K562 (cell line): ENCODE measurements around the gene TXN2. TPM values are rescaled to one million over a fixed set of nuclear protein-coding genes. Genes with fewer than 3 reads are reported as not detected.

Experiments used
- ATAC-seq: fragments of 200-7000 bp; cut with Tn5 transposase; 3 replicates; pipeline ENCODE4 v1.9.1; 2020; ENCODE audit warnings: moderate library complexity
- BruUV-seq: library from RNA; stranded (reverse); fragments of 400-500 nt; replicated peaks from 2 replicates; lab custom pipeline; 2021; lab: Mats Ljungman, UMichigan
- CTCF ChIA-PET: fragments of 300-600 bp; formaldehyde crosslinking; extraction: SDS; loops from one replicate; lab custom pipeline; 2021; ENCODE audit warnings: low intra/inter-chr PET ratio; lab: Yijun Ruan, JAX
- POLR2A ChIA-PET: fragments of 300-600, 350-650 bp; sonication (Branson Sonifier 250); formaldehyde crosslinking; extraction: SDS; loops from one replicate; lab custom pipeline; 2021; ENCODE audit warnings: antibody characterized with exemption, inconsistent platforms; lab: Yijun Ruan, JAX
- DNase-seq, 4 experiments: peaks; one replicate each; pipeline versions ENCODE4 v3.0.0 to v3.0.0-alpha.2; 2011 to 2018; ENCODE audit warnings: low spot score in 3 of 4, mixed read lengths in 3 of 4; ENCODE audit errors: extremely low read depth in 1 of 4
- FAIRE-seq: peaks from 2 replicates; lab custom pipeline; 2011; peaks lifted over from hg19 to GRCh38; lab: Jason Lieb, UNC
- H2AFZ ChIP-seq: 2 replicates; pipeline ENCODE4 v1.6.0; 2011; ENCODE audit warnings: low read depth, low read length, control low read depth, inconsistent platforms
- H3K27ac ChIP-seq: fragments of 200-600 bp; 3 replicates; pipeline ENCODE4 v1.8.0; 2011; ENCODE audit warnings: low read depth, mild to moderate bottlenecking, control low read depth, inconsistent platforms, low read length, moderate library complexity, mixed read lengths; ENCODE audit errors: extremely low read depth
- H3K27me3 ChIP-seq, 2 experiments: fragments of 300-600 bp in 1 of 2; 2 replicates in 1 of 2; 3 replicates in 1 of 2; pipeline versions ENCODE4 v1.6.0 to v1.8.0; 2011; ENCODE audit warnings: inconsistent platforms in 2 of 2, low read length in 2 of 2, mild to moderate bottlenecking in 1 of 2, mixed read lengths in 1 of 2, moderate library complexity in 1 of 2; ENCODE audit not compliant: control insufficient read depth in 2 of 2, insufficient read depth in 2 of 2
- H3K36me3 ChIP-seq: fragments of 300-600 bp; 3 replicates; pipeline ENCODE4 v1.8.0; 2011; ENCODE audit warnings: mild to moderate bottlenecking, low read length, inconsistent platforms; ENCODE audit not compliant: control insufficient read depth, insufficient read depth
- H3K4me1 ChIP-seq, 2 experiments: fragments of 200-600 bp in 1 of 2; replicated peaks in 1 of 2; 2 replicates in 1 of 2; 3 replicates in 1 of 2; pipeline versions ENCODE4 v1.5.1 to v1.8.0; 2011; ENCODE audit warnings: inconsistent platforms in 2 of 2, low read length in 2 of 2, mild to moderate bottlenecking in 1 of 2, mixed read lengths in 1 of 2, moderate library complexity in 1 of 2; ENCODE audit not compliant: control insufficient read depth in 2 of 2, insufficient read depth in 2 of 2
- H3K4me2 ChIP-seq: 2 replicates; pipeline ENCODE4 v1.6.1; 2011; ENCODE audit warnings: low read length, control low read depth, inconsistent platforms, mixed read lengths; ENCODE audit not compliant: insufficient read depth
- H3K4me3 ChIP-seq: fragments of 200-600 bp; sonication (generic), shearing (Covaris generic); 2 replicates; pipeline ENCODE4 v1.5.1; 2016; ENCODE audit warnings: control low read depth, inconsistent platforms
- H3K79me2 ChIP-seq: fragments of 200-600 bp; 3 replicates; pipeline ENCODE4 v1.8.0; 2011; ENCODE audit warnings: low read length, inconsistent platforms; ENCODE audit not compliant: control insufficient read depth, insufficient read depth
- H3K9ac ChIP-seq, 2 experiments: 2 replicates each; pipeline versions ENCODE4 v1.6.0 to v1.6.1; 2011; ENCODE audit warnings: low read depth in 2 of 2, low read length in 2 of 2, control low read depth in 1 of 2, inconsistent platforms in 1 of 2, mild to moderate bottlenecking in 1 of 2, mixed read lengths in 1 of 2; ENCODE audit not compliant: insufficient read depth in 1 of 2
- H3K9me1 ChIP-seq: one replicate; pipeline ENCODE4 v1.6.0; 2011; ENCODE audit warnings: inconsistent platforms, mild to moderate bottlenecking, low read length, moderate library complexity; ENCODE audit not compliant: control insufficient read depth, insufficient read depth
- H3K9me3 ChIP-seq: replicated peaks from 2 replicates; pipeline ENCODE4 v1.5.1; 2011; ENCODE audit warnings: low read depth, low read length, inconsistent platforms; ENCODE audit not compliant: control insufficient read depth, insufficient read depth
- H4K20me1 ChIP-seq: replicated peaks from 2 replicates; pipeline ENCODE4 v1.6.1; 2011; ENCODE audit warnings: low read length, inconsistent platforms, mixed read lengths; ENCODE audit not compliant: control insufficient read depth, insufficient read depth
- EP300 ChIP-seq: IDR thresholded peaks from 2 replicates; pipeline ENCODE4 v1.6.1; 2012; ENCODE audit warnings: low read length, improper control_type of control experiment
- KLF6 ChIP-seq: fragments of 250-450 bp; sonication (Bioruptor Pico); IDR thresholded peaks from 2 replicates; pipeline ENCODE4 v1.4.0; 2020; ENCODE audit warnings: mild to moderate bottlenecking, moderate library complexity, borderline replicate concordance
- NCOR1 ChIP-seq: fragments of 450-650 bp; IDR thresholded peaks from 2 replicates; pipeline ENCODE4 v1.6.1; 2016; ENCODE audit warnings: mild to moderate bottlenecking, moderate library complexity
- NFE2 ChIP-seq: IDR thresholded peaks from 2 replicates; pipeline ENCODE4 v1.6.1; 2014; ENCODE audit warnings: antibody characterized with exemption, low read depth
- NFIX ChIP-seq: fragments of 250-450 bp; sonication (Bioruptor Pico); IDR thresholded peaks from 2 replicates; pipeline ENCODE4 v1.4.0; 2020; ENCODE audit warnings: low read depth, mild to moderate bottlenecking, moderate library complexity
- ZBTB1 ChIP-seq: sonication (generic); formaldehyde crosslinking; IDR thresholded peaks from 2 replicates; pipeline ENCODE4 v1.8.1; 2023; ENCODE audit warnings: missing genetic modification reagents, low read depth, mild to moderate bottlenecking, borderline replicate concordance
- ZBTB17 ChIP-seq: fragments of 450-650 bp; formaldehyde crosslinking; IDR thresholded peaks from 2 replicates; pipeline ENCODE4 v1.4.0; 2020; ENCODE audit warnings: mild to moderate bottlenecking
- ZNF311 ChIP-seq: fragments of 250-450 bp; sonication (Bioruptor Pico); IDR thresholded peaks from 2 replicates; pipeline ENCODE4 v1.4.0; 2020; ENCODE audit warnings: mild to moderate bottlenecking, moderate library complexity
- WGBS: fragments of 100-300 bp; shearing (Covaris generic); methylation state at CpG from one replicate; pipeline ENCODE4 v1.1.6; 2016; ENCODE audit warnings: low coverage, mixed read lengths; ENCODE audit not compliant: insufficient coverage; ENCODE audit errors: missing lambda C conversion rate; 5-methylcytosine and 5-hydroxymethylcytosine counted together
- in situ Hi-C: fragments of 300-500 bp; cut with MboI; formaldehyde crosslinking; loops from 4 replicates; pipeline ENCODE4 v1.15.0; 2018; ENCODE audit warnings: inconsistent platforms, mixed read lengths
- intact Hi-C: fragments of 100-400 bp; cut with micrococcal nuclease; formaldehyde crosslinking; loops from 2 replicates; pipeline ENCODE4 v1.14.2; 2022
- polyA plus RNA-seq, 8 experiments: library from polyadenylated mRNA; depleted of rRNA in 4 of 8; stranded (reverse) in 5 of 8; unstranded in 3 of 8; fragments of >200 nt; fragmentation: Nextera tagmentation in 2 of 8; fragmentation: Illumina TruSeq in 1 of 8; extraction: Ambion mirVana in 2 of 8; extraction: Trizol in 1 of 8; gene quantifications; 2 replicates each; pipeline versions ENCODE4 v1.2.1 to v1.2.3, GENCODE V29; 2011 to 2014; ENCODE audit warnings: inconsistent platforms in 1 of 8, missing spikeins in 1 of 8
- total RNA-seq, 7 experiments: library from RNA; depleted of rRNA in 6 of 7; stranded (reverse); fragments of >200 nt in 6 of 7; fragmentation: Illumina TruSeq in 2 of 7; extraction: Trizol in 2 of 7; gene quantifications; 2 replicates each; pipeline versions ENCODE4 v1.2.1 to v1.2.3, GENCODE V29; 2011 to 2021; ENCODE audit warnings: low replicate concordance in 1 of 7
- TF ChIP-seq, protein P1 (sequence below): fragments of 450-650 bp; IDR thresholded peaks from 2 replicates; pipeline ENCODE4 v1.6.1; 2017; ENCODE audit warnings: mild to moderate bottlenecking, moderate library complexity
- TF ChIP-seq, protein P2 (sequence below): fragments of 450-650 bp; formaldehyde crosslinking; IDR thresholded peaks from 2 replicates; pipeline ENCODE4 v1.4.0; 2020; ENCODE audit warnings: mild to moderate bottlenecking, moderate library complexity

TXN2 gene
- total and polyA plus RNA-seq, 9 of the 15 experiments (the other 6 are each of a cell fraction or from before 2014, with no cell fraction given), result 48.5 to 399 (median 118) TPM

DNA sequence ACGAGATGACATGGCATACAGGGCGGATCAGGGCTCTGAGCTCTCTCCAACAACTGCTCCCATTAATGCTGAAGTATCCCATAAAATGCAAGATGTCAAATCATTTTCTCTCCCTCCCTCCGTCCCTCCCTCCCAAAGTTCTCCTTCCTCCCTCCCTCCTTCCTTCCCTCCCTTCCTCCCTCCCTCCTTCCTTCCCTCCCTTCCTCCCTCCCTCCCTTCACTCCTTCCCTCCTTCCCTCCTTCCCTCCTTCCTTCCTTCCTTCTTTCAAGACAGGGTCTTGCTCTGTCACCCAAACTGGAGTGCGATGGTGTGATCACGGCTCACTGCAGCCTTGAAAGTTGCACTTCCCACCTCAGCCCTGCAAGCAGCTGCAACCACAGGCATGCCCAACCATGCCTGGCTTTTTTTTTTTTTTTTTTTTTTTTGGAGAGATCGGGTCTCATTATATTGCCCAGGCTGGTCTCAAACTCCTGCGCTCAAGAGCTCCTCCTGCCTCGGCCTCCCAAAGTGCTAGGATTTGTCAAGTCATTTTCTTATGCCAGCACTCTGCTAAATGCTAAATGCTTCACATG, 38.2 kb downstream of the TXN2 start:
- H4K20me1 ChIP-seq, result no peaks in the 10 kb centered on the region
- H2AFZ ChIP-seq, result no peak overlapping the region
- no peaks in the 10 kb centered on the region for H3K27me3 ChIP-seq
- BruUV-seq, result no TSS peak
- no peaks in the 10 kb centered on the region for H3K36me3 ChIP-seq
- no peak for TF ChIP-seq EP300
- TF ChIP-seq NCOR1, result no peak
- no peak for TF ChIP-seq NFE2
- no peak for TF ChIP-seq ZNF311 (CRISPR knock-in tag)
- H3K27ac ChIP-seq, result no peak overlapping the region
- H3K4me2 ChIP-seq, result no peak overlapping the region
- no peaks in the 10 kb centered on the region for H3K9me1 ChIP-seq
- in situ Hi-C loops, result no loop called here
- FAIRE-seq (no peak), ATAC-seq (no peak), DNase-seq (no peak)
- H3K4me3 ChIP-seq, result no peak overlapping the region
- CTCF ChIA-PET, result no interaction called here
- no peak overlapping the region for H3K9ac ChIP-seq
- no peaks in the 10 kb centered on the region for H3K9me3 ChIP-seq
- H3K79me2 ChIP-seq, result no peaks in the 10 kb centered on the region
- intact Hi-C loops, result no loop called here
- H3K4me1 ChIP-seq, result peaks cover 9 to 12% of the 10 kb centered on the region in 2 experiments; a peak in 4 of 5 replicates
- POLR2A ChIA-PET, result no interaction called here
- 37% methylated on average over 2 of the region's 8 CpGs for WGBS

DNA sequence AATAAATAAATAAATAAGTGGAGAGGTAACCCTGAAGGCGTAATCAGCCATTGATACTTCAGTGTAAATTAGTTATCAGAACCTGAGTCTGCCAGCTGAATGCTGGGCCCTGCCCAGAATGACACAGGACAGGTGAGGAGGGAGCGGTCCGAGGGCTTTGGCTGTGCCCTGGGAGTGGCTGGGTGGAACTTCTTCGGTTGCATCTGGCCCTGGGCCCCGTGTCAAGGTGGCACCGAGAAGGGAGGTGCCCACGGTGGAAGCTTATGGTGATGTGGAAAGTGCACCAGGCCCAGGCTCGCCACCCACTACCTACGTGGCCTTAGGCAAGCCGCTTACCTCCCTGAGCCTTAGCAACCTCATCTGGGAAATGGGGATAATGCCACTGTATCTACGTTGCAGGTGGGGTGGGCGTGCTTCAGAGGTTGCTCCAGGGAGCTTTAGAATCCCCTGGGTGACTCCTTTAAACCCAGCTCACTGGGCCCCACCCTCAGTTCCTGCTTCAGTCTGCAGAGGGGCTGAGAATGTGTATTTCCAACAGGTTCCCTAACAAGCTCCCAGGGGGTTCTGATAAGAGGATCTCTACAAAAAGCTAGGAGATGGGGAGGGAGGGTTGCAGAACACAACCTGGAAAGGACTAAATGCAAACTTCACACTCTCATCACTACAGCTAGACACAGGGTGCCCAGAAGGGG, 38.8 kb downstream of the TXN2 start:
- WGBS, result 52% methylated on average over 8 of the region's 12 CpGs
- H3K79me2 ChIP-seq, result no peaks in the 10 kb centered on the region
- no peaks in the 10 kb centered on the region for H3K9me3 ChIP-seq
- no peaks in the 10 kb centered on the region for H4K20me1 ChIP-seq
- peaks cover 9 to 12% of the 10 kb centered on the region in 2 experiments; a peak in 4 of 5 replicates for H3K4me1 ChIP-seq
- no peak overlapping the region for H3K4me2 ChIP-seq
- H2AFZ ChIP-seq, result no peak overlapping the region
- CTCF ChIA-PET, result no interaction called here
- DNase-seq (no peak), FAIRE-seq (no peak), ATAC-seq (no peak)
- no peak overlapping the region for H3K4me3 ChIP-seq
- in situ Hi-C loops, result no loop called here
- intact Hi-C loops, result no loop called here
- H3K9ac ChIP-seq, result no peak overlapping the region
- no TSS peak for BruUV-seq
- no peak overlapping the region for H3K27ac ChIP-seq
- no peaks in the 10 kb centered on the region for H3K9me1 ChIP-seq
- POLR2A ChIA-PET, result interaction anchor here (0.9 kb wide), 1 partner anchor 108 kb away, joined by 5 read pairs; no protein-coding TSS in a partner anchor
- H3K27me3 ChIP-seq, result no peaks in the 10 kb centered on the region
- no peaks in the 10 kb centered on the region for H3K36me3 ChIP-seq
- TF ChIP-seq ZBTB17 (CRISPR knock-in tag) (no peak), NFIX (CRISPR knock-in tag) (no peak), ZBTB1 (CRISPR knock-in tag) (no peak), KLF6 (CRISPR knock-in tag) (no peak)
- TF ChIP-seq, protein P1, sequence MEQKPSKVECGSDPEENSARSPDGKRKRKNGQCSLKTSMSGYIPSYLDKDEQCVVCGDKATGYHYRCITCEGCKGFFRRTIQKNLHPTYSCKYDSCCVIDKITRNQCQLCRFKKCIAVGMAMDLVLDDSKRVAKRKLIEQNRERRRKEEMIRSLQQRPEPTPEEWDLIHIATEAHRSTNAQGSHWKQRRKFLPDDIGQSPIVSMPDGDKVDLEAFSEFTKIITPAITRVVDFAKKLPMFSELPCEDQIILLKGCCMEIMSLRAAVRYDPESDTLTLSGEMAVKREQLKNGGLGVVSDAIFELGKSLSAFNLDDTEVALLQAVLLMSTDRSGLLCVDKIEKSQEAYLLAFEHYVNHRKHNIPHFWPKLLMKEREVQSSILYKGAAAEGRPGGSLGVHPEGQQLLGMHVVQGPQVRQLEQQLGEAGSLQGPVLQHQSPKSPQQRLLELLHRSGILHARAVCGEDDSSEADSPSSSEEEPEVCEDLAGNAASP, result no peak
- TF ChIP-seq, protein P2, sequence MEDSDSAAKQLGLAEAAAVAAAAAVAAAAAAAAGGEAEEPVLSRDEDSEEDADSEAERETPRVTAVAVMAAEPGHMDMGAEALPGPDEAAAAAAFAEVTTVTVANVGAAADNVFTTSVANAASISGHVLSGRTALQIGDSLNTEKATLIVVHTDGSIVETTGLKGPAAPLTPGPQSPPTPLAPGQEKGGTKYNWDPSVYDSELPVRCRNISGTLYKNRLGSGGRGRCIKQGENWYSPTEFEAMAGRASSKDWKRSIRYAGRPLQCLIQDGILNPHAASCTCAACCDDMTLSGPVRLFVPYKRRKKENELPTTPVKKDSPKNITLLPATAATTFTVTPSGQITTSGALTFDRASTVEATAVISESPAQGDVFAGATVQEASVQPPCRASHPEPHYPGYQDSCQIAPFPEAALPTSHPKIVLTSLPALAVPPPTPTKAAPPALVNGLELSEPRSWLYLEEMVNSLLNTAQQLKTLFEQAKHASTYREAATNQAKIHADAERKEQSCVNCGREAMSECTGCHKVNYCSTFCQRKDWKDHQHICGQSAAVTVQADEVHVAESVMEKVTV, result no peak
